ENCODE results near the gene WDFY3. TPM values are rescaled to one million over a fixed set of nuclear protein-coding genes. Genes with fewer than 3 reads are reported as not detected.
"Not testable (repeated sequence)": the region's sequence is repeated elsewhere in the genome, so short reads cannot be mapped to it uniquely, and the experiment has no call there.

Gene WDFY3
- total RNA-seq, 1 donor from 2014 or later: 60.9 TPM

DNA sequence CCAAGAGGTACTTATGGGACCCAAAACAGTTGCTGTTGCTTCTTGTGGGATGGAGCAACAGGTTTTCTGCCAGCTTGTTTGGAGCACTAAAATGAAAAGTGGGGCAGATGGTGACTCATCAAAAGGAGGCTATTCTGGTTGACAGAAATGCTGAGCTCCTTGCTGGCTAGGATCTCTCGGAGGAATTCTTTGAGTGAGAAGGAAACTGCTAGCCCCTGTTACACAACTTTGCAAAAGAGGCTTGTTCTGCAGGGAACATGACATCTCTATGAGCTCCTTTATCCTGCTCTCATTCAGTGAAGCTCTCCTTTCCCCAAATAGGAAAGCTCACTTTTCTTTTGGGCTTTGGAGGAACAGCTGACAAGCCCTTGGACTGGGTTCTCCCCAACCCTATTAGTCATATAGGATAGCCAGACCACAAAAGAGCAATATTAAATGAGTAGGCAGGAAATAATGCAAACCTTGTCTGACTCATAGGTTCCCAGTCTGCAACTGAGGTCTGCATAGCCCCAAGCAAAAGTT is 275.3 kb downstream of the WDFY3 start:
- intact Hi-C loops (cut with DNase I): no loop called here
- DNase-seq (ENCODE audit: low spot score): no peak

DNA sequence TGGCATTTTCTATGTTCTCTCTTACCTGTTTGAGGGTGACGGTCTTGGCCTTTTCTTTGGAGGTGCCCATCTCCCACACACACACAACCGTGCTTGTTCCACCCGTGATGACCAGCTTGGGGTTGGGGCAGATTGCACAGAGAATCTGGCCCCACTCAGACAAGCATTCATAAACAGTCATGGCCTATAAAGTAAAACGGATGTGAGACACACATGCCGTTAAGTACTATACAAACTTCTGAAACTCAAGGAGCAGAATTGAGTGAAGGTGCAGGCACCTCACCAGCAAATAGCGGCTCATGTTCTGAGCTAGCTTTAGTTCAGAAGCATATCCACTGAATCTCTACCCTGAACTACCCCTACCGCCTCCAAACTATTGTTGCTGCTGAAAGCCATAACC is 276.0 kb downstream of the WDFY3 start:
- intact Hi-C loops (cut with DNase I): no loop called here
- no peak for DNase-seq (ENCODE audit: low spot score)

DNA sequence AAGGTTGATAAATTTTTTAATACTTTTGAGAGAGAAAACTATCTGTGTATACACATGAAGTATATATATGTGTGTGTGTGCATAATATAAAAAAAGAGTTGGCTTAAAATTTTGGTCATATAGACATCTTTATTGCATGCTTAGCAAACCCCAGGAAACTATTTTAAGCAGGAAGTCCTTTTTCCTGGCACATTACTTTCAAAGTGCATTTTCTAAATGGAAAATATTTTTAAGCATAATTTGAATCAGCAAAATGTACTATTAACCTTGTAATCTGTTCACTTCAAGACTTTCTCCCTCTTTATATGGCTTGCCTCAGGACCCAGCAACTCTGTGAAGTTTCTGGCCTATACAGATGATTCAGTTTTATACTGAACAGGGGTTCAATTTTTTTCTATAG is 277.3 kb downstream of the WDFY3 start:
- intact Hi-C loops (cut with DNase I): no loop called here
- no peak for DNase-seq (ENCODE audit: low spot score)

DNA sequence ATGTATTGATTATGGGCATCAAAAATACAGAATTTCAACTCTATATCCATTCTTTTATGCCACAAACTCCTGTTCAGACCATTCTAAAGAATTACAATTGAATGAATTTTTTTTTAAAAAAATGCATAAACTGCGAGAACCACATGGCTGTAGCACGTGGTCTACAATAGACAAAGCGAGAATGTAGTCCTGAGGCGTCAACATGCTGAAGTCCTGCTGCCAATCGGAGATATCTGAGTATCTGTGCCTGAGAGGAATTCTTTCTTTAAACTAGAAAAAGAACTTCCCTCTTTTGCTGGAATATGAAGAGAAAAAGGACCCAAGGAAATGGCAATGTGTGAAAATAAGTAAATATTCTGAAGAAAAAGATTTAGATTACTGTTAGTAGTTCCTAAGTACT is 277.9 kb downstream of the WDFY3 start:
- intact Hi-C loops (cut with DNase I): no loop called here
- no peak for DNase-seq (ENCODE audit: low spot score)

DNA sequence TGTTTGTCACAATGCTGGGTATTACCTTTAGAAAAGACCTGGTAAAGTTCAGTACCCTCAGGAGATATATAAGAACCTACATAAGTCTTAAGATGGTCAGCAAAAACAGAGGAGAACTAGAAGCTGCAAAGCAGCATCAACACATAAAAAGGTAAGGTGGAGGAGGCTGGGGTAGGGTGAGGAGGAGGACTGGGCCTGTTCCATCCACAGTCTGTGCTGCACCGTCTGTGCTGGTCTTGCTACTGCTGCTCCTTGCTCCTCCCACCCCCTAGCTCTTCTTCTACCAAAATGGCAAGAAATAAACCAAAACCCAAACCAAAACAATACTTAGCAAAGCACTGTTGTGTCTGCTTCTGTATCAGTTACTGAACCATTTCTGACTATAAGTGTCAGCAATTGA is 281.4 kb downstream of the WDFY3 start:
- intact Hi-C loops (cut with DNase I): no loop called here
- no peak for DNase-seq (ENCODE audit: low spot score)

DNA sequence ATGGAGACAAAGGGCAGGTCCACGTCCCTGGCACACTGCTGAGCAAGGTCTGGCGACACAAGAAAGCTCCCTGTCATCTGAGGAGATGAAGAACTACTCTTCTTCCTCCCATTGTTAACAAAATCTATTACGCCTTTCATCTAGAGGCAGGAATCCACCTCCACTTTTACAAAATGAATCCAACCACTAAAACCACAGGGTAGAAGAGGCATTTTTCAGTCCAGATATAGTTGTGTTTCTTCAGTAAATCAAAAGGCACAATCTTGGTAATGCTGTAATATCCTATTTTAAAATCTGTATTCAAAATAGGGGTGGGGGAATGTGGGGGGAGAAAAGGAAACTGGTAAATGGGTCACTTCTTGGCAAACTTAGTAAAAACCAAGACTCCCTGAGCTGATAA is 282.1 kb downstream of the WDFY3 start:
- DNase-seq (ENCODE audit: low spot score): no peak
- intact Hi-C loops (cut with DNase I): no loop called here

DNA sequence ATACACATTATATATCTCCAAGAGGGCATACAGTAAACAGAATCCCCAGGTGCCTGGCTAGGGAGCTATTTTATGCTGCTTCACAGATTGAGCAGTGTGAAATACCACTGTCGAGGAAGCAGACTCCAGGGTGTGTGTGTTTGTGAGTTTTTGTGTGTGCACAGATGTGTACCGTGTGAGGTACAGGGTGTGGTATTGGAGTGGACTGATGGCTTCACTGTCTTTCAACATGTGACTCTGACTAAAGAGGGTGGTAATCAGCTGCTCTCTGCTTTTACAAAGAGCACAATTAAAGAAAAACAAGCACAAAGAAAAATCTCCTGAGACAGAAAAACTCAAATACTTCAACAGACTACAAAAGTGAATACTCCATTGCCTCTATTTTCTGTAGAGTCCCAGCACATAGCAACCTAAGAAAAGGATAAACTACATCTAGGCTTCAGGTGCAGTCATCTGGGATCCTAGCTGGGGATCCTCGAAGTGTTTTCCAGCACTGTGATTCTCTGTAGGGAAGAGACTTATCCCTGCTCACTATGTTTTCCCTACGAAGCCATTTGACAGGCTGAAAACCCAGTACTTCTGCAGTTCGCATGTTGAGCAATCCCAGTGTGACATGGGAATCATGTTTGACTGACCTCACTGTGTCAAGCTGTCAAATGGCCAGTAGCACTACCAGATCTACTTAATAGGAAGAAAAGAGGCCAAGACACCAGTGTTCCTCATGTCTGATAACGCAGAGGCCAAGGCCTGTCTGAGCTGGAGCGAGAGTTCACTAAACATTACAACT is 283.2 kb downstream of the WDFY3 start:
- intact Hi-C loops (cut with DNase I): no loop called here
- no peak for DNase-seq (ENCODE audit: low spot score)

DNA sequence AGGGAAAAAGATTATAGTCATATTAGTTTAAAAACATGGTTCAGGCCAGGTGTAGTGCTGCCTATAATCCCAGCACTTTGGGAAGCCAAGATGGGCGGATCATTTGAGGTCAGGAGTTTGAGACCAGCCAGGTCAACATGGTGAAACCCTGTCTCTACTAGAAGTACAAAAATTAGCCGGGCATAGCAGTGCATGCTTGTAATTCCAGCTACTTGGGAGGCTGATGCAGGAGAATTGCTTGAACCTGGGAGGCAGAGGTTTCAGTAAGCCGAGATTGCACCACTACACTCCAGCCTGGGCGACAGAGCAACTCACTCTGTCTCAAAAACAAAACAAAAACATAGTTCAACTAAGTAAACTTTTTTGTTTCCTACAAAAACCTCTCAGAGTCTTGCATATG is 283.8 kb downstream of the WDFY3 start:
- intact Hi-C loops (cut with DNase I); DNase-seq (ENCODE audit: low spot score): not testable (repeated sequence)

DNA sequence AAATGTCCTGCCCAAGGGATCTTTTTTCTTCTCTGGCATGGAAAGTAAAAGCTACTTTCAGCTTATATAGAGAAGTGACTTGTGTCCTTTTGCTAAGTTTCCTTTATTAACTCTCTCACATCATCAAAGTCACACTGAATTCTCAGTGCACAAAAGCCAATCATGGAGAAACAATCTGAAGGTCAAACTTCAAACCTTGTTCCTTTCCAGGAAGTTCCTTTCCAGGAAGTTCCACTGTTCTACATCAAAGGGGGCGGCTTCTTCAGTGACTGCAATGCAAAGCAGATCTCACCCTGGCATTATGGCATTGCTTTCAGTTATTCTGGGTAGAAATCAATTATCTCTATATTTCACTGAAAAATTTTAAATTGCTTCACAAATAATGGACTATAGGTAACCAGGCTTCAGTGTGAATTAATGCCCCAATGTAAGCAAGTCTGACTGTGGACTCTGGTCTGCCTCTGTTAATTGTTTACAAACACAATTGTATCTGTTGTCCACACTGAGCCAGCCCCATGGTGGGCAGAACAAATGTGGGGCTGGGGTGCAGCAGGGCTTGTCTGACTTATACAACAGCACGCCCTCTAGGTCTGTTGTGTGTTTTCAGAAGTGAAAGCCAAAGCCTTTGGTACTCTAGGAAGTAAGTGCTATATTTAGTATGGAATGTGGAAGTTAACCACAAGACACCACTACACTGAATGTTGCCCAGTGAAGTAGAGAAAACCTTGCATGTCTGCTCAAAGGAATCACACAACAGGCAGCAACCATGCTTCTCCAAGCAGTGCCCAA is 284.8 kb downstream of the WDFY3 start:
- no peak for DNase-seq (ENCODE audit: low spot score)
- intact Hi-C loops (cut with DNase I): no loop called here

DNA sequence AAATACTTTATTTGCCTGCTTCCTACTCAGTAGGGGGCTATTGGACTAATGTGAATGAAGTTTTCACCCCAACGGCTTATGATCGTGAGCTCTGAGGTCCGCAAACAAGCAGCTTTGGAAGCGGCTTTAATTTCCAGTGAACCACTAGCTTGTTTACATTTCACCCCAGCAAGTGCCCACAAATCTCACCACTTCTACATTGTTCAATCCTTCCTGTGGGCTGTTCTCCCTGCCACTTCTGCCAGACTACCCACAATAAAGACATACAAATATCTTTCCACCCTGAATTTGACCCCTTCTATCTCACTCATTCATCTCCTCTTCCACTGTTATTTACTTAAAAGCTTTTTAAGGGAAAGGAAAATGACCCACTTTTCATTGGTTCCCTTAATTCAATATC is 285.5 kb downstream of the WDFY3 start:
- DNase-seq (ENCODE audit: low spot score): no peak
- intact Hi-C loops (cut with DNase I): no loop called here

DNA sequence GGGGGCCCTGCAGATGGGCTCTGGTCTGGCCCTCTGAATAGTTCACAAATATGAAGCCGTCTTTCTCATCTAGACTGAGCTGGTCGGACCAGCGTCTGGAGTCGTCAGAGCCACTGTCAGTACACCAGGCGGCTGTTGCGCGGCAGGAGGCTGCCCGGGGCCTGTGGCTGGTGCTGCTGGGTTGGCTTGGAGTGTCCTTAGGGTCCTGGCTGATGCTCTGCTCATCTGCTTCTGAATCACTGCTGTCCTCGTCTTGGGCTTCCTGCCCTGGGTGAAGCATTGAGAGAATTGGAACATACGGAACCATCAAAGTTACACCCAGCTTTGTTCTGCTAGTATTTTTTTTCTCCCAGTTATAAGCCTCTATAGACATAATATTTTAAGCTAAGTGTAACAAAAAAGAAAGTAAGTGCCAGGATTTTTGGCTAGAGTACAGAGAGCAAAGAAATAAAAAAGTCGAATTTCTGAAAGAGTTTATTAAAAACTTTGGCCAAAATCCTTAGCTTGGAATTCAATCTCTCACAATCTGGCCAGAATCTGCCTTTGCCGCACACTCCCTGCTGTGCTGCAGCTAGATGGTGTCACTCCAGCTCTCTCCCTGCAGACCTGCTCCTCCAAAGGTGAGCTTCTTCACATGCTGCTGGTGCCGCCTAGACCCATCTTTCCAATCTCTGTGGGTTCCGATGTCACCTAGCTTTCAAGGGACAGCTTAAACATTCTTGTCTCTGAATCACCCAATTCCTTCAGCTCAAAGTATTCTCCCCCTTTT is 287.3 kb downstream of the WDFY3 start:
- intact Hi-C loops (cut with DNase I): no loop called here
- DNase-seq (ENCODE audit: low spot score): no peak

DNA sequence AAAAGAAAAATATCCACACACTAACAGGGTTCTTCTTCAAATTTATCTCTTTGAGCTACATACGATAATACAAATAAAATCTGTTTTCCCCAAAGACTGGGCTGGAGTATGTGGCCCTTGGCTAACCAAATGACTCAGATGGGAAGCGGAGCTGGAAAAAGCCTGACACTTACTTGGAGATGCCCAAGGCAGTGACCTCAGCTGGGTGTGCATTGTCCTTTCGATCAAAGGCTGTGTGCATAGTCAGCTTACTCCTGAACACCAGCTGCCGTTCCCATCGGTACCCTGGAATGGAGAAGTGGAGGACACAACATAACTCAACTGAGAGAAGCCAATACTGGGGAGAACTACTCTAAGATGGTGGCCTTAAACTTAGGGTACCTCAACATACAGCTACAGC is 288.5 kb downstream of the WDFY3 start:
- intact Hi-C loops (cut with DNase I): no loop called here
- DNase-seq (ENCODE audit: low spot score): no peak

DNA sequence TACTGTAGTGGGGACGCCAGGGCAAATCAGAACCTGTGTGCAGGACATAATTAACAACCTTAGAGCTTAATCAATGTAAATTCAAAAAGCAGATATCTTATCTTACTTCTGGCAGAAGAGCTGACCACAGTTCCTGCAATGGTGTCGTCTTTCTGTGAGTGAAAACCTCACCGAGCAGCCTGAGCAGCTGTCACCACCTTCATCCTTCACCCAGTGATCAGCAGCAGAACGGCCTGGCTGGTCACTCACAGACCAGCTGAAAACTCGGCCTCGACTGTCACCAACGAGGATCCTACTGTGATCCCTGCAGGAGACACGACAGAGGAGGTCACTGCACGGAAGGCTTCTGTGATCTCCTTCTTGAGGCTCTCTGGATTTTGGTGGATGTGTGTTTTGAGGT is 289.4 kb downstream of the WDFY3 start:
- DNase-seq (ENCODE audit: low spot score): no peak
- intact Hi-C loops (cut with DNase I): no loop called here

DNA sequence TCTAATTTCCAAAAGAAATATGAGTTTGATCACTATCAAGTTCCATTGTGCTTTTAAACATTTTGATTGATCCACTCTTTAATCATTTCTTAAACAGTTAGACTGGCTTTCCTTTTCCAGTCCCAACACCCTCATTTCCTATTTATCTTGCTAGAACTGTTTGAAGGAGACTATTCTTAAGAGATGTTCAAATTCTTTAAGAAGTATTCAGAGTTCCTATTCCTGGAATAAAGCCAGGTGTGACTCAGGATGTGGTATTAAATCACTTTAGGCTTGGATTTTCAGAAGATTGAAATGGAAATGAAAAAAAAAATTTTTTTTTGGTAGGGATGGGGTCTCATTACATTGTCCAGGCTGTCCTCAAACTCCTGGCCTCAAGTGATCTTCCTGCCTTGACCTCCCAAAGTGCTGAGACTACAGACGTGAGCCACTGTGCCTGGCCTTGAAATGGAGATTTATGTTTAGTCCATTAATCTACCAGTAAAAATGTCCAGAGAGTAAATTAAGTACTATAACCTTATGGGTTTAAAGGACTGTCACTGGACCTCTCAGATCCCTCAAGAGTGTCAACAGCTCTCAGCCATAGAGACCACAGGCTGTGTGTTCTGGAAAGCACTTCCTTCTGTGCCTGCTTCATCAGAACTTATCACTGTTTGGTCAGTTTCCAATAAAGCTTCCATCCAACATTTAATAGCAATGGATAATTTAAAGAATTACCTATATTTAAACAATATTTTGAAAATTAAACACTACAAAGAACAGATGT is 292.8 kb downstream of the WDFY3 start:
- DNase-seq (ENCODE audit: low spot score): no peak
- intact Hi-C loops (cut with DNase I): no loop called here

DNA sequence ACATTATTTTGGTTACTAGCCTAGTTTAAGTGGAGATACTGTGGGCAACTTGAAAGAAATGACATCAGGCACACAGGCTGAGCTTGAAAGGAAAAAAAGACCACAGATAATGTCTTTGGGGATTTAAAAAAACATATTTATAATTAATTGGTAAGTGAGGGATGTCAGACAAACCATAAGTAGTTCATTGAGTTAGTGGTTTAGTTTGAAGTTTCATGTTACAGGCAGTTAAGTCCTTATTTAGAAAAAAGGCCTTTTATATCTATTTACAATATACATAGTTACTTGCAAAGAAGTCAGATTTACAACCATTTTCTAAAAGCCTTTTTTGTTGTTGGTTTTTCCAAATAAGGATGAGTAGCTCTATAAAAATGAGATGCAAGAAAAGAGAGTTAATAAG is 294.3 kb downstream of the WDFY3 start:
- intact Hi-C loops (cut with DNase I): no loop called here
- no peak for DNase-seq (ENCODE audit: low spot score)

DNA sequence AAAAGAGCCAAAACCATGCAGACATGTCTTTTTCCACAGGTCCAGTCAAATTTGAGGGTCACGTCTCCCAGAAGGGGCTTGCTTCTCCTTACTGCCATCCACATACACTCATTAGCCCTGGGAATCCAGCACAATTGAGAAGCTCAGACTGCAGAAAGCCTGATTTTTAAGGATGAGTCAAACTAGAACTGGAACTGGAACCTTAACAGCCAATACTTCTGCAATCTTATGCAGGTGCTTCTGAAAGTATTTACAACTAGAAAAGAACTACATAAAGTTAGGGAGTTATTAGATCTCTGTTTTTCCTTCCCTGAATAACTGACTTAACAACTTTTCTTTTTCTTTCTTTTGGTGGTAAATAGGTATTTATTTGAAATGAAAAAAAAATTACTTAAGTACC is 297.3 kb downstream of the WDFY3 start:
- intact Hi-C loops (cut with DNase I): no loop called here
- DNase-seq (ENCODE audit: low spot score): no peak

DNA sequence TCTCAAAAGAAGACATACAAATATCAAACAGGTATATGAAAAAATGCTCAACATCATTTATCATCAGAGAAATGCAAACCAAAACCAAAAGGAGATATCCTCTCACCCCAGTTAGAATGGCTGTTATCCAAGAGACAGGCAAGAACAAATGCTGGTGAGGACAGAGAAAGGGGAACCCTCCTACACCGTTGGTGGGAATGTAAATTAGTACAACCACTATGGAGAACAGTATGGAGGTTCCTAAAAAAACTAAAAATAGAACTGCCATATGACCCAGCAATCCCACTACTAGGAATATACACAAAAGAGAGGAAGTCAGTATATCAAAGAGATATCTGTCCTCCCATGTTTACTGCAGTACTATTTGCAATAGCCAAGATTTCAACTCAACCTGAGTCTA is 300.1 kb downstream of the WDFY3 start:
- intact Hi-C loops (cut with DNase I): no loop called here
- DNase-seq (ENCODE audit: low spot score): no peak

DNA sequence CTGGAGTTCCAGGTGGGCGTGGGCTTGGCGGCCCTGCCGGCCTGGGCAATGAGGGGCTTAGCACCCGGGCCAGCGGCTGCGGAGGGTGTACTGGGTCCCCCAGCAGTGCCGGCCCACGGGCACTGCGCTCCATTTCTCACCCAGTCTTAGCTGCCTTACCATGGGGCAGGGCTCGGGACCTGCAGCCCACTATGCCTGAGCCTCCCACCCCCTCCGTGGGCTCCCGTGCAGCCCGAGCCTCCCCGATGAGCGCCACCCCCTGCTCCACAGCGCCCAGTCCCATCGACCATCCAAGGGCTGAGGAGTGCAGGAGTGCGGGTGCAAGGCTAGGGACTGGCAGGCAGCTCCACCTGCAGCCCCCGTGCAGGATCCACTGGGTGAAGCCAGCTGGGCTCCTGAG is 301.7 kb downstream of the WDFY3 start:
- intact Hi-C loops (cut with DNase I); DNase-seq (ENCODE audit: low spot score): not testable (repeated sequence)

DNA sequence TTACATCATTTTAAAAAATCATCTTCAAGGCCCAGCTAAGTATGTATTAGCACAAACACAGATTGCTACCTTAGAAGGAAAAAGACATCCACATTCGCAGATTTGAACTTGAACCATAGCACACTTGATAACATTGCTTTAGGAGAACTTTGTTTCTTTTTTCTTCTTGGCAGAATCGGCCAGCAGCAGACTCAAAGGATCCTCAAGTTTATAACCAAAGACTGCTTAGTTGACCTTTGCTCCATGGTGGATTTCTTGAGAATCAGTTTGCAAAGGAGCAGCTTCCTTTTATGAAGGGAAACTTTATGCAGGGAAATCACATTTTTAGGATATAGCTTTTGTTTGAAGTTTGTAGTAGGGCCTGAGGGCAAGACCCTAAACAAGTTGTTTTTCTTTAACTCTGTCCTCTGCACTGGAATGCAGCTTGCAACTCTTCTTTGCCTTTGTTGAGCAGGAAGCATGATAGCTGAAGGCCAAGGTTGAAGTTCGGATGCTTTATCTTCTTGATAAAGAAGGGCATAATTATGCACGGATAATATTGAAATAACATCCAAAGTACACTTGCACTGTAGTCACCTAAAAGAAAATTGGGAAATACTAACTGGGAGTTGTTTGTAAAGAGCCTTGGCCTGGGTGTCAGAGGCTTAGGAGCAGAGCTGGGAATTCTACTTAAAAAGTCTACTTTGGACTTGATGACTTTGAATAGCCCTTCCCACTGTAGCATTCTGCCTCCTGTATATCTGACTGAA is 305.1 kb downstream of the WDFY3 start:
- intact Hi-C loops (cut with DNase I): no loop called here
- no peak for DNase-seq (ENCODE audit: low spot score)
